C4-2B (cell line): ENCODE measurements around the gene TENM4.

Experiments
- CTCF ChIP-seq: fragments of 450-650 bp; conservative IDR thresholded peaks from 2 replicates; pipeline ENCODE4 v1.5.1; 2017; ENCODE audit warnings: mild to moderate bottlenecking
- ZFX ChIP-seq: fragments of 450-650 bp; IDR thresholded peaks from 2 replicates; pipeline ENCODE4 v1.6.1; 2017

DNA sequence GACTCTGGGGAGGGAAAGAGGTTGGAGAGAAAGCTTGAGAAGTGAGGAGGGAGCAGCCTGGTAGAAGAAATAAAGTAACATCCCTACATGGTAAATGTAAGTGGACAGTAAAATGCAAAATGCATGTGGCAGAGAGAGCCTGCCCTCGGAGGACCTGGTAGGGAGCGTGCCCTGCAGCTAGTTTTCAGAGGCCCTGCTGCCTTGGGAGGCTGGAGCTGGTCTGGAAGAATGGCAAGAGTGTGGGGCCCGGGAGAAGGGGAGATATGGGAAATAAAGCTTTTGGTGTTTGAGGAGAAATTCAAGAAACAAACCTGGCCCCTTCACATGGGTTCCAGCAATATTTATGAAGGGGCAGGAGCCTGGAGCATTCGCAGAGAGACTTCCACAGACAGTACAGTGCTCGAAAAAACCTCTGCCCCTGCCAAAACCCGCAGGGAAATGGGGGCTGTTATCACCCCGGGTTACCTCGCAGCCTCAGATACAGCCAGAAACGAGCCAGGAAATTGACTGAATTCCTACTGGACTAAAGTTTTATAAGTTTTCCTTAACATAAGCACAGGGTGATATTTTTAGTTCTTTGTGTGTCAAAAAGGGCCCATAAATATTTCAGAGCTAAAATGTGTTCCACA is 363.0 kb downstream of the TENM4 start:
- no peak for TF ChIP-seq CTCF
- TF ChIP-seq ZFX = no peak
